ENCODE data around the gene IQSEC3.

DNA sequence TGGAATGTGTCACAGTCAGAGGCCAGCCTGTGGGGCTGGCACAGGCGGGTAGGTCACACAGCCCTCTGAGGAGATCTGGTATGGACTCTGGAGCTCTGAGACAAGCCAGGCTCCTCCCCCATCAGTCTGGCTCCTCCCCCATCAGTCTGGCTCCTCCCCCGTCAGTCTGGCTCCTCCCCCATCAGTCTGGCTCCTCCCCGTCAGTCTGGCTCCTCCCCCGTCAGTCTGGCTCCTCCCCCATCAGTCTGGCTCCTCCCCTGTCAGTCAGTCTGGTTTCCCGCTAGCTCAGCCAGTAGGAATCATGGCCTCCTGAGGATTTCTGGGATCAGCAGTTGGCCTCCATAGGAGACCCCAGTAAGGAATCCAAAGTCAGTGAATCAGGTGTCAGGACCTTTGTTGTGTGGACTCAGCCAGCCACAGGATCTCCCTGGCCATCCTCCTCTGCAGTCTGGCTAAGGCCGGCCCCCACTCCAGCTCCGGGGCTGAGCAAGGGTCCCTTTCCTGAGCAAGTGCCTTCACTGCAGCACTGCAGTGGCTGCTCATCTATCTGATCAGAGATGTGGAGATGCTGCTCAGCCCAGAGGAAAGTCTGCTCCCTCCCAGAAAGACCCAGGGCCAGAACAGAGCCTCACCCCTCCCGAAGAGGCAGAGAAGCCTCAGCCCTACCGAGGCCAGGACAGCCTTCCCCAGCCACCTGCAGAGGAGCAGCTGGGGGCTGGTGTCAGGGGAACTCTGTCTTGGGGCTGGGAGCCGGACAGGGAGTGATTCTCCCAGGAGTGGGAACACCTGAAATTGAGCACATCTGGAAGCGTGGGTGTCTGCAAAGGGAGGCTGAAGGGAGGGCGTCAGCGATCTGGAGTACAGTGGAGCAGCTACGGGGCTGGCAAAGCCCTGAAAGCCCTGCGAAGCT lies 35.7 kb downstream of the IQSEC3 start:
- TF ChIP-seq EP300 (conservative IDR thresholded peaks at IDR 0.05; ENCODE audit: poor library complexity, severe bottlenecking), result no peak
- no peak for TF ChIP-seq CTCF (IDR thresholded peaks at IDR 0.05; ENCODE audit: poor library complexity, severe bottlenecking)
- no peak for TF ChIP-seq EZH2 (IDR thresholded peaks at IDR 0.05; ENCODE audit: borderline replicate concordance, insufficient read depth, low read length, poor library complexity, severe bottlenecking)
- no peak for TF ChIP-seq SMC3 (conservative IDR thresholded peaks at IDR 0.05; ENCODE audit: poor library complexity)
- TF ChIP-seq POLR2AphosphoS5 (IDR thresholded peaks at IDR 0.05), result no peak
- TF ChIP-seq, protein P1, sequence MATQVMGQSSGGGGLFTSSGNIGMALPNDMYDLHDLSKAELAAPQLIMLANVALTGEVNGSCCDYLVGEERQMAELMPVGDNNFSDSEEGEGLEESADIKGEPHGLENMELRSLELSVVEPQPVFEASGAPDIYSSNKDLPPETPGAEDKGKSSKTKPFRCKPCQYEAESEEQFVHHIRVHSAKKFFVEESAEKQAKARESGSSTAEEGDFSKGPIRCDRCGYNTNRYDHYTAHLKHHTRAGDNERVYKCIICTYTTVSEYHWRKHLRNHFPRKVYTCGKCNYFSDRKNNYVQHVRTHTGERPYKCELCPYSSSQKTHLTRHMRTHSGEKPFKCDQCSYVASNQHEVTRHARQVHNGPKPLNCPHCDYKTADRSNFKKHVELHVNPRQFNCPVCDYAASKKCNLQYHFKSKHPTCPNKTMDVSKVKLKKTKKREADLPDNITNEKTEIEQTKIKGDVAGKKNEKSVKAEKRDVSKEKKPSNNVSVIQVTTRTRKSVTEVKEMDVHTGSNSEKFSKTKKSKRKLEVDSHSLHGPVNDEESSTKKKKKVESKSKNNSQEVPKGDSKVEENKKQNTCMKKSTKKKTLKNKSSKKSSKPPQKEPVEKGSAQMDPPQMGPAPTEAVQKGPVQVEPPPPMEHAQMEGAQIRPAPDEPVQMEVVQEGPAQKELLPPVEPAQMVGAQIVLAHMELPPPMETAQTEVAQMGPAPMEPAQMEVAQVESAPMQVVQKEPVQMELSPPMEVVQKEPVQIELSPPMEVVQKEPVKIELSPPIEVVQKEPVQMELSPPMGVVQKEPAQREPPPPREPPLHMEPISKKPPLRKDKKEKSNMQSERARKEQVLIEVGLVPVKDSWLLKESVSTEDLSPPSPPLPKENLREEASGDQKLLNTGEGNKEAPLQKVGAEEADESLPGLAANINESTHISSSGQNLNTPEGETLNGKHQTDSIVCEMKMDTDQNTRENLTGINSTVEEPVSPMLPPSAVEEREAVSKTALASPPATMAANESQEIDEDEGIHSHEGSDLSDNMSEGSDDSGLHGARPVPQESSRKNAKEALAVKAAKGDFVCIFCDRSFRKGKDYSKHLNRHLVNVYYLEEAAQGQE (IDR thresholded peaks at IDR 0.05; ENCODE audit: borderline replicate concordance), result no peak

Data from neural cell (in vitro differentiated cells).